ENCODE measurements around the gene FKBP5.

DNA sequence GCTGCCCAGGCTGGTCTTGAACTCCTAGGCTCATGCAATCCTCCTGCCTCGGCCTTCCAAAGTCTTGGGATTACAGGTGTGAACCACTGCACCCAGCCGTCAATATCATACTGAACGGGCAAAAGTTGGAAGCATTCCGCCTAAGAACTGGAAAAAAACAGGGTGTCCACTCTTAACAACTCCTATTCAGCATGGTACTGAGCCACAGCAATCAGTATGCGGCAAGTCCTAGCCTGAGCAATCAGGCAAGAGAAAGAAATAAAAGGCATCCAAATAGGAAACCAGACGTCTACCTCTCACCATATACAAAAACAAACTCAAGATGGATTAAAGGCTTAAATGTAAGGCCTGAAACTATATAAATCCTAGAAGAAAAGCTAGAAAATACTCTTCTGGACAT, 83.1 kb downstream of the FKBP5 start:
- TF ChIP-seq, protein P1, sequence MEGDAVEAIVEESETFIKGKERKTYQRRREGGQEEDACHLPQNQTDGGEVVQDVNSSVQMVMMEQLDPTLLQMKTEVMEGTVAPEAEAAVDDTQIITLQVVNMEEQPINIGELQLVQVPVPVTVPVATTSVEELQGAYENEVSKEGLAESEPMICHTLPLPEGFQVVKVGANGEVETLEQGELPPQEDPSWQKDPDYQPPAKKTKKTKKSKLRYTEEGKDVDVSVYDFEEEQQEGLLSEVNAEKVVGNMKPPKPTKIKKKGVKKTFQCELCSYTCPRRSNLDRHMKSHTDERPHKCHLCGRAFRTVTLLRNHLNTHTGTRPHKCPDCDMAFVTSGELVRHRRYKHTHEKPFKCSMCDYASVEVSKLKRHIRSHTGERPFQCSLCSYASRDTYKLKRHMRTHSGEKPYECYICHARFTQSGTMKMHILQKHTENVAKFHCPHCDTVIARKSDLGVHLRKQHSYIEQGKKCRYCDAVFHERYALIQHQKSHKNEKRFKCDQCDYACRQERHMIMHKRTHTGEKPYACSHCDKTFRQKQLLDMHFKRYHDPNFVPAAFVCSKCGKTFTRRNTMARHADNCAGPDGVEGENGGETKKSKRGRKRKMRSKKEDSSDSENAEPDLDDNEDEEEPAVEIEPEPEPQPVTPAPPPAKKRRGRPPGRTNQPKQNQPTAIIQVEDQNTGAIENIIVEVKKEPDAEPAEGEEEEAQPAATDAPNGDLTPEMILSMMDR (IDR thresholded peaks at IDR 0.05; ENCODE audit: poor library complexity) = no peak
- no peak for TF ChIP-seq EZH2 (IDR thresholded peaks at IDR 0.05; ENCODE audit: borderline replicate concordance)
- no peak for TF ChIP-seq EZH2phosphoT487 (IDR thresholded peaks at IDR 0.05; ENCODE audit: low read depth, severe bottlenecking, unreplicated experiment)
